ENCODE measurements around the gene SCNN1A. TPM values are rescaled to one million over a fixed set of nuclear protein-coding genes. Genes with fewer than 3 reads are reported as not detected.
A peak's percentile ranks its signal among the peaks of the same experiment; 100 is the strongest.

Gene SCNN1A
- total and polyA plus RNA-seq, 7 donors: 0.82 to 169 (median 7.2) TPM

DNA sequence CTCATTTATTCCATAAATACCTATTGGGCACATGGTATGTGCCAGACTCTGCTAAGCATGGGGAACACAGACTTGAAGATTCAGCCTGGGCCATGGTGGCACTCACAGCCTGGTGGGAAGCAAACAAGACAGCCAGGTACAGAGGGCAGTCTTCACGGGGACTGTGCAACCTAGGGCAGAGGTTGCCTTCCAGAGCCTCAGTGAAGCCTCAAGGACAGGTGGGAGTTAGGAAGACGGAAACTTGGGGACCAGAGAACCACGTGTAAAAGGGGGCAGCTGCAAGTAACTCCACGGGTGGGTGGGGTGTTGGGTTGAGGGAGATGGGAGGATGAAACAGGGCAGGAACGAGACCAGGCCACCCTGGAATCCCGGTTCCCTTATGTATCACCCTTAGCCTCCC is 7.6 kb upstream of the SCNN1A start:
- H3K27me3 ChIP-seq: no peaks in the 10 kb centered on the region
- intact Hi-C loops (cut with DNase I): loop anchor here (2.0 kb wide), 2 partner anchors 16 to 44 kb away; no protein-coding TSS in a partner anchor
- no peaks in the 10 kb centered on the region for H3K9me3 ChIP-seq
- TF ChIP-seq EP300 (IDR thresholded peaks at IDR 0.05) (no peak), POLR2A (IDR thresholded peaks at IDR 0.05) (no peak)
- 79 to 84% methylated on average over 6 of the region's 6 CpGs for WGBS, 2 donors
- peak overlapping the region; percentile 93 to 98 (median 94) for H3K27ac ChIP-seq
- peaks cover 3 to 86% (median 75%) of the 10 kb centered on the region in 4 donors for H3K4me1 ChIP-seq
- H3K4me3 ChIP-seq: peak overlapping the region in 2 of 4 donors; percentile 75 to 93
- DNase-seq: no peak
- peaks cover 0 to 23% (median 13%) of the 10 kb centered on the region in 4 donors for H3K36me3 ChIP-seq

DNA sequence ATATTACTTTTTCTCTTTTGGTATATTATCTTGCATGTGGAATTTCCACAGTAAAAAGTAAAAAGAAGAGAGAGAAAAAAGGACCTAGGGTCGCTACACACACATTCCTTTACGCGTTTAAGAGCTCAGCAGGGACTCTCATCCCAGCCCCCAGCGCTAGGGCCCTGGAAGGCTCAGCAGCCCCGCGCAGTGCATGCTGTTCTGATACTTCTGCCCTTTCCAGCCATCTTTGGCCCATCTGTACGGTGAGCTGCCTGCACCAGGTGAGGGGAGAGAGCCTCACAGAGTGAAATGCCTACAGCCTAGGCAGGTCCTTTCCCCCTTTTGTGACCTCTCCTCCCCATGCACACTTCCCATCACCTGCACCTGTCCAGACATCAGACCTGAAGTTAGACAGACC is 7.0 kb upstream of the SCNN1A start:
- H3K27me3 ChIP-seq: no peaks in the 10 kb centered on the region
- 94 to 95% methylated on average over 7 of the region's 7 CpGs for WGBS, 2 donors
- TF ChIP-seq POLR2A (IDR thresholded peaks at IDR 0.05) (no peak), POLR2AphosphoS5 (IDR thresholded peaks at IDR 0.05) (no peak), EP300 (IDR thresholded peaks at IDR 0.05) (no peak)
- TF ChIP-seq, protein P1, sequence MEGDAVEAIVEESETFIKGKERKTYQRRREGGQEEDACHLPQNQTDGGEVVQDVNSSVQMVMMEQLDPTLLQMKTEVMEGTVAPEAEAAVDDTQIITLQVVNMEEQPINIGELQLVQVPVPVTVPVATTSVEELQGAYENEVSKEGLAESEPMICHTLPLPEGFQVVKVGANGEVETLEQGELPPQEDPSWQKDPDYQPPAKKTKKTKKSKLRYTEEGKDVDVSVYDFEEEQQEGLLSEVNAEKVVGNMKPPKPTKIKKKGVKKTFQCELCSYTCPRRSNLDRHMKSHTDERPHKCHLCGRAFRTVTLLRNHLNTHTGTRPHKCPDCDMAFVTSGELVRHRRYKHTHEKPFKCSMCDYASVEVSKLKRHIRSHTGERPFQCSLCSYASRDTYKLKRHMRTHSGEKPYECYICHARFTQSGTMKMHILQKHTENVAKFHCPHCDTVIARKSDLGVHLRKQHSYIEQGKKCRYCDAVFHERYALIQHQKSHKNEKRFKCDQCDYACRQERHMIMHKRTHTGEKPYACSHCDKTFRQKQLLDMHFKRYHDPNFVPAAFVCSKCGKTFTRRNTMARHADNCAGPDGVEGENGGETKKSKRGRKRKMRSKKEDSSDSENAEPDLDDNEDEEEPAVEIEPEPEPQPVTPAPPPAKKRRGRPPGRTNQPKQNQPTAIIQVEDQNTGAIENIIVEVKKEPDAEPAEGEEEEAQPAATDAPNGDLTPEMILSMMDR (IDR thresholded peaks at IDR 0.05): no peak
- intact Hi-C loops (cut with DNase I): loop anchor here (2.0 kb wide), 2 partner anchors 16 to 44 kb away; no protein-coding TSS in a partner anchor
- peaks cover 3 to 86% (median 75%) of the 10 kb centered on the region in 4 donors for H3K4me1 ChIP-seq
- H3K4me3 ChIP-seq: no peak overlapping the region
- H3K36me3 ChIP-seq: peaks cover 0 to 17% (median 8%) of the 10 kb centered on the region in 4 donors
- H3K27ac ChIP-seq: peak overlapping the region; percentile 93 to 98 (median 94)
- H3K9me3 ChIP-seq: no peaks in the 10 kb centered on the region
- DNase-seq: no peak

DNA sequence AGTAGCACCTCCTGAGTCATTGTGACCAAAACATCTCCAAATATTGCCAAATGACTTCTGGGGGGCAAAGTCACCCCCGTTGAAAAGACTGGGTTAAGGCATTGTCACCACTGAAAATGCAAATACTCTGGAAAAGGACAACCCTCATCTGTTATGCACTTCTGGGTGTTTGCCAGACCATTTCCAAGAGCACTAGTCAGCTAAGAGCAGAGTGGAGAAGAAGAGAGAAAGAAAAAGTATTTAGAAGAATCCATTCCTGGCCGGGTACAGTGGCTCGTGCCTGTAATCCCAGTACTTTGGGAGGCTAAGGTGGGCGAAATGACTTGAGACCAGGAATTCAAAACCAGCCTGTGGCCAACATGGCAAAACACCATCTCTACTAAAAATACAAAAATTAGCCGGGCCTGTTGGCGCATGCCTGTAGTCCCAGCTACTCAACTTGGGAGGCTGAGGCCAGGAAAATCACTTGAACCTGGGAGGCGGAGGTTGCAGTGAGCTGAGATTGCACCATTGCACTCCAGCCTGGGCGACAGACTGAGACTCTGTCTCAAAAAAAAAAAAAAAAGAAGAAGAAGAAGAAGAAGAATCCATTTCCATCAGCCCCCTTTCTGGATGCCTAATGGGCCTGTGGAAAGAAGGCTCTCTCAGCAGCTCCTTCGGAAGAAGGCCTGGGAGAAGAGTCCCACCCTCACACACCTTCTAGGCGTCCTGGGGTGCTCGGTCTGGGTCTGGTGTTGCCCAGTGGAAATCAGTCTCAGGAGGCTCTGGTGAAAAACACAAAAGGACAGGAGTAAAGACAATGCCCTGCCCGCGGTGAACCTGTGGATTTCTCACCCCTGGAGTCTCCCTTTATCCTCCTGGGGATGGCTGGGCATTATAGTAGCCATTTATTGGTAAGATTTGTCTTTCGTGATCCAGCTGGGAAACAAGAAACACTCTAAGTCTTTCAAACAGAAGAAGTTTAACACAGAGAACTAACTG is 5.1 kb upstream of the SCNN1A start:
- WGBS, 2 donors: 86 to 91% methylated on average over 14 of the region's 14 CpGs
- H3K27ac ChIP-seq: peak overlapping the region in 3 of 4 donors; percentile 45 to 98 (median 80)

GRCh38 chr12:6378709-6379472 is 3.5 kb upstream of the SCNN1A start:
- WGBS, 2 donors: 70 to 85% methylated on average over 13 of the region's 13 CpGs
- peak; percentile 60 for DNase-seq
- H3K4me3 ChIP-seq: no peak overlapping the region
- H3K27ac ChIP-seq: peak overlapping the region in 3 of 4 donors; percentile 45 to 98 (median 80)
- intact Hi-C loops (cut with DNase I): no loop called here
- TF ChIP-seq POLR2A (IDR thresholded peaks at IDR 0.05) (no peak), POLR2AphosphoS5 (IDR thresholded peaks at IDR 0.05) (peak in 2 of 4 donors; percentile 31 to 58)
- TF ChIP-seq, protein P1 (IDR thresholded peaks at IDR 0.05): no peak
- peaks cover 0 to 81% (median 71%) of the 10 kb centered on the region in 4 donors for H3K4me1 ChIP-seq
- H3K27me3 ChIP-seq: no peaks in the 10 kb centered on the region
- H3K36me3 ChIP-seq: no peaks in the 10 kb centered on the region
- no peaks in the 10 kb centered on the region for H3K9me3 ChIP-seq

More for the DNA sequence above, 5.1 kb upstream of the SCNN1A start:
- TF ChIP-seq POLR2A (IDR thresholded peaks at IDR 0.05) (no peak), POLR2AphosphoS5 (IDR thresholded peaks at IDR 0.05) (no peak), EP300 (IDR thresholded peaks at IDR 0.05) (no peak)
- TF ChIP-seq, protein P1 (IDR thresholded peaks at IDR 0.05): no peak
- H3K27me3 ChIP-seq: no peaks in the 10 kb centered on the region
- H3K9me3 ChIP-seq: no peaks in the 10 kb centered on the region
- no peak overlapping the region for H3K4me3 ChIP-seq
- H3K36me3 ChIP-seq: no peaks in the 10 kb centered on the region
- no peak for DNase-seq
- intact Hi-C loops (cut with DNase I): no loop called here
- H3K4me1 ChIP-seq: peaks cover 3 to 87% (median 77%) of the 10 kb centered on the region in 4 donors

Measured in sigmoid colon (tissue), 7 donors.